MCF 10A (cell line): ENCODE measurements around the gene DDAH2. TPM values are rescaled to one million over a fixed set of nuclear protein-coding genes. Genes with fewer than 3 reads are reported as not detected.
"Not testable (repeated sequence)": the region's sequence is repeated elsewhere in the genome, so short reads cannot be mapped to it uniquely, and the experiment has no call there.

Source experiments
- BruUV-seq: library from RNA; stranded (reverse); fragments of 400-500 nt; replicated peaks from 2 replicates; lab custom pipeline; 2021; lab: Mats Ljungman, UMichigan
- CTCF ChIA-PET: fragments of 300-600 bp; sonication (Branson Sonifier 250); formaldehyde crosslinking; extraction: SDS; loops from one replicate; lab custom pipeline; 2021; ENCODE audit warnings: antibody characterized with exemption, inconsistent platforms; lab: Yijun Ruan, JAX
- POLR2A ChIA-PET: fragments of 300-600, 350-650 bp; sonication (Branson Sonifier 250); formaldehyde crosslinking; extraction: SDS; loops from one replicate; lab custom pipeline; 2020; ENCODE audit warnings: antibody characterized with exemption, inconsistent platforms; lab: Yijun Ruan, JAX
- DNase-seq: peaks from one replicate; pipeline ENCODE4 v3.0.0-alpha.2; 2018; ENCODE audit not compliant: unreplicated experiment
- H3K27ac Mint-ChIP-seq: one replicate; pipeline ENCODE4 v1.8.0; 2022; ENCODE audit warnings: mild to moderate bottlenecking, low read depth, mixed read lengths; ENCODE audit not compliant: unreplicated experiment
- H3K27me3 Mint-ChIP-seq: one replicate; pipeline ENCODE4 v1.8.0; 2022; ENCODE audit warnings: mixed read lengths; ENCODE audit not compliant: insufficient read depth, unreplicated experiment
- H3K36me3 Mint-ChIP-seq: one replicate; pipeline ENCODE4 v1.8.0; 2022; ENCODE audit warnings: mild to moderate bottlenecking, moderate library complexity, mixed read lengths; ENCODE audit not compliant: insufficient read depth, unreplicated experiment
- H3K4me1 Mint-ChIP-seq: one replicate; pipeline ENCODE4 v1.8.0; 2022; ENCODE audit warnings: mixed read lengths; ENCODE audit not compliant: insufficient read depth, unreplicated experiment
- H3K4me3 Mint-ChIP-seq: one replicate; pipeline ENCODE4 v1.8.0; 2022; ENCODE audit warnings: mild to moderate bottlenecking, moderate library complexity, mixed read lengths; ENCODE audit not compliant: unreplicated experiment
- H3K9me3 Mint-ChIP-seq: one replicate; pipeline ENCODE4 v1.8.0; 2022; ENCODE audit warnings: mixed read lengths; ENCODE audit not compliant: unreplicated experiment
- CTCF ChIP-seq: fragments of 200-600 bp; IDR thresholded peaks from one replicate; pipeline ENCODE4 v1.8.0; 2022; ENCODE audit warnings: antibody characterized with exemption, mild to moderate bottlenecking; ENCODE audit not compliant: unreplicated experiment
- intact Hi-C: fragments of 100-400 bp; cut with micrococcal nuclease; formaldehyde crosslinking; loops from 2 replicates; pipeline ENCODE4 v1.14.1; 2022
- total RNA-seq: library from RNA; stranded (reverse); gene quantifications from 2 replicates; pipeline ENCODE4 v1.2.3, GENCODE V29; 2022

Gene DDAH2
- total RNA-seq, 1 experiment from 2014 or later, result 8.5 TPM

GRCh38 chr6:31712296-31712695 lies 16.8 kb downstream of the DDAH2 start:
- intact Hi-C loops, result no loop called here
- no peak overlapping the region for H3K4me3 Mint-ChIP-seq
- BruUV-seq, result no TSS peak
- no peaks in the 10 kb centered on the region for H3K9me3 Mint-ChIP-seq
- peak; percentile 23 for DNase-seq
- ChIA-PET POLR2A (interaction anchor here (0.7 to 2.1 kb wide), 3 partner anchors 10 to 153 kb away, joined by 3 to 5 read pairs (median 3); partner anchors contain the start of genes ABHD16A and HSPA1B), CTCF (interaction anchor here (0.5 to 2.1 kb wide), 6 partner anchors 10 to 152 kb away, joined by 3 to 7 read pairs (median 4); no protein-coding TSS in a partner anchor)
- peaks cover 7% of the 10 kb centered on the region for H3K4me1 Mint-ChIP-seq
- no peaks in the 10 kb centered on the region for H3K36me3 Mint-ChIP-seq
- TF ChIP-seq CTCF, result no peak
- no peaks in the 10 kb centered on the region for H3K27me3 Mint-ChIP-seq
- H3K27ac Mint-ChIP-seq, result no peak overlapping the region

- no peak overlapping the region for H3K4me3 Mint-ChIP-seq
- H3K36me3 Mint-ChIP-seq, result no peaks in the 10 kb centered on the region
- H3K27ac Mint-ChIP-seq, result no peak overlapping the region
- CTCF ChIA-PET, result interaction anchor here (0.5 to 2.1 kb wide), 3 partner anchors 17 to 1090 kb away, joined by 3 to 7 read pairs (median 3); no protein-coding TSS in a partner anchor
- peaks cover 7% of the 10 kb centered on the region for H3K4me1 Mint-ChIP-seq
- BruUV-seq, result no TSS peak
- POLR2A ChIA-PET, result interaction anchor here (0.8 to 2.1 kb wide), 3 partner anchors 9 to 28 kb away, joined by 3 to 7 read pairs (median 5); partner anchors contain the start of genes ABHD16A and MSH5
- no peaks in the 10 kb centered on the region for H3K9me3 Mint-ChIP-seq
- no peak for TF ChIP-seq CTCF
- DNase-seq, result peak; percentile 18
- intact Hi-C loops, result no loop called here
- no peaks in the 10 kb centered on the region for H3K27me3 Mint-ChIP-seq
Observed at GRCh38 chr6:31711233-31711632, 17.9 kb downstream of the DDAH2 start.

GRCh38 chr6:31710523-31711219 lies 18.4 kb downstream of the DDAH2 start:
- TF ChIP-seq CTCF, result no peak
- no peaks in the 10 kb centered on the region for H3K9me3 Mint-ChIP-seq
- H3K4me3 Mint-ChIP-seq, result no peak overlapping the region
- H3K4me1 Mint-ChIP-seq, result peaks cover 7% of the 10 kb centered on the region
- ChIA-PET POLR2A (interaction anchor here (1.4 kb wide), 1 partner anchor 29 kb away, joined by 7 read pairs; the partner anchor contains the start of gene MSH5), CTCF (interaction anchor here (0.5 to 2.1 kb wide), 2 partner anchors 17 to 1090 kb away, joined by 3 to 7 read pairs; no protein-coding TSS in a partner anchor)
- no peak overlapping the region for H3K27ac Mint-ChIP-seq
- no peaks in the 10 kb centered on the region for H3K36me3 Mint-ChIP-seq
- intact Hi-C loops, result no loop called here
- H3K27me3 Mint-ChIP-seq, result no peaks in the 10 kb centered on the region
- BruUV-seq, result no TSS peak
- DNase-seq, result no peak

GRCh38 chr6:31709157-31709556 lies 19.9 kb downstream of the DDAH2 start:
- BruUV-seq, H3K27me3 Mint-ChIP-seq, H3K4me1 Mint-ChIP-seq, H3K27ac Mint-ChIP-seq, DNase-seq, H3K9me3 Mint-ChIP-seq, H3K36me3 Mint-ChIP-seq, H3K4me3 Mint-ChIP-seq, intact Hi-C loops: not testable (repeated sequence)
- ChIA-PET CTCF (interaction anchor here (0.6 kb wide), 2 partner anchors 43 to 234 kb away, joined by 3 read pairs; partner anchors contain the start of gene CSNK2B), POLR2A (interaction anchor here (1.4 kb wide), 1 partner anchor 118 kb away, joined by 3 read pairs; the partner anchor contains the start of gene HSPA1B)
